ENCODE results near the gene DRC1.
A peak's percentile ranks its signal among the peaks of the same experiment; 100 is the strongest.
"Not testable (repeated sequence)": the region's sequence is repeated elsewhere in the genome, so short reads cannot be mapped to it uniquely, and the experiment has no call there.

Gene DRC1

GRCh38 chr2:26401739-26402541 is at the start of gene DRC1:
Gene DRC1 (plus strand): TSS chr2:26401920. CDS start chr2:26401990, 70 bp downstream.
- CTCF ChIA-PET: no interaction called here

GRCh38 chr2:26352892-26353291 is 48.8 kb upstream of the DRC1 start:
- ChIA-PET POLR2A (ENCODE audit: low non-redundant PET) (no interaction called here), CTCF (interaction anchor here (0.7 kb wide), 1 partner anchor 23 kb away, joined by 3 read pairs; no protein-coding TSS in a partner anchor)
- peak; percentile 62 for DNase-seq (ENCODE audit: low spot score)
- no peak overlapping the region for H3K27ac ChIP-seq
- no peak for TF ChIP-seq CTCF (conservative IDR thresholded peaks at IDR 0.05; ENCODE audit: low read depth)

More at GRCh38 chr2:26401739-26402541, at the start of gene DRC1:
- H3K27ac ChIP-seq: peak within 1 kb of the TSS; percentile 39
- DNase-seq (ENCODE audit: low spot score): peak; percentile 82
- no peak for TF ChIP-seq CTCF (conservative IDR thresholded peaks at IDR 0.05; ENCODE audit: low read depth)
- POLR2A ChIA-PET (ENCODE audit: low non-redundant PET): no interaction called here

- DNase-seq (ENCODE audit: low spot score); CTCF ChIA-PET; POLR2A ChIA-PET (ENCODE audit: low non-redundant PET): not testable (repeated sequence)
- peak overlapping the region; percentile 48; the same call in 1 of the 2 replicates for H3K27ac ChIP-seq
Observed at GRCh38 chr2:26354469-26354868, 47.3 kb upstream of the DRC1 start.

GRCh38 chr2:26355038-26355995 is 46.4 kb upstream of the DRC1 start:
- CTCF ChIA-PET: interaction anchor here (0.6 to 0.7 kb wide), 2 partner anchors 47 to 491 kb away, joined by 3 to 4 read pairs; no protein-coding TSS in a partner anchor
- POLR2A ChIA-PET (ENCODE audit: low non-redundant PET): no interaction called here
- H3K27ac ChIP-seq: peak overlapping the region; percentile 72
- peak; percentile 86 for DNase-seq (ENCODE audit: low spot score)
- TF ChIP-seq CTCF (conservative IDR thresholded peaks at IDR 0.05; ENCODE audit: low read depth): no peak

GRCh38 chr2:26356111-26356510 is 45.6 kb upstream of the DRC1 start:
- peak overlapping the region; percentile 72 for H3K27ac ChIP-seq
- ChIA-PET POLR2A (ENCODE audit: low non-redundant PET) (no interaction called here), CTCF (interaction anchor here (0.6 to 0.7 kb wide), 2 partner anchors 47 to 490 kb away, joined by 3 to 4 read pairs; no protein-coding TSS in a partner anchor)
- DNase-seq (ENCODE audit: low spot score): no peak
- no peak for TF ChIP-seq CTCF (conservative IDR thresholded peaks at IDR 0.05; ENCODE audit: low read depth)

- no peak for TF ChIP-seq CTCF (conservative IDR thresholded peaks at IDR 0.05; ENCODE audit: low read depth)
- ChIA-PET POLR2A (ENCODE audit: low non-redundant PET) (no interaction called here), CTCF (interaction anchor here (0.6 kb wide), 1 partner anchor 187 kb away, joined by 4 read pairs; no protein-coding TSS in a partner anchor)
- H3K27ac ChIP-seq: no peak overlapping the region
- no peak for DNase-seq (ENCODE audit: low spot score)
Observed at GRCh38 chr2:26356771-26357170, 44.9 kb upstream of the DRC1 start.

All from RWPE1 (cell line).